GM12874 (cell line): ENCODE data around the gene C7.

Experiments
- TF ChIP-seq, protein P1 (sequence below): IDR thresholded peaks from 2 replicates; pipeline ENCODE4 v1.5.1; 2011; ENCODE audit warnings: low read depth, mild to moderate bottlenecking, control low read depth, low read length, moderate library complexity; ENCODE audit not compliant: insufficient read depth

The C7 gene

DNA sequence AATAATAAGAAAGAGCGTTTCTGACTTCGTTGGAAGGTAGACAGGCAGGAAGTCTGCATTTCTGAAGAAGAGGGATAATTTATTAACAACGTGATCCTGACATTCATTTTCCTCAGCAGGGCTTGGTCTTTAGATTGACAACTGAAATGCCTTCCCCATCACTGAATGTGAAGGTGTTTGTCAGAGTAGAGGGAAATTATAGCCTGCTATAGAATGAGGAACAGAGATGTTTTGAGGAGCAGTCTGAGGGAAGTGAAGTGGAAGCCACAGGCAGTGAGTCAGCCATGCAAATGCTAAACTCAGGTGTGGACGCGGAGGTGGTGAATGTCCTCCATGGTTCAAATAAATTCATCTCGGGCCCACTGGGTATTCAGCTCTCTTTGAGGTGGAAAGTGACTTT is 30.5 kb downstream of the C7 start:
- TF ChIP-seq, protein P1, sequence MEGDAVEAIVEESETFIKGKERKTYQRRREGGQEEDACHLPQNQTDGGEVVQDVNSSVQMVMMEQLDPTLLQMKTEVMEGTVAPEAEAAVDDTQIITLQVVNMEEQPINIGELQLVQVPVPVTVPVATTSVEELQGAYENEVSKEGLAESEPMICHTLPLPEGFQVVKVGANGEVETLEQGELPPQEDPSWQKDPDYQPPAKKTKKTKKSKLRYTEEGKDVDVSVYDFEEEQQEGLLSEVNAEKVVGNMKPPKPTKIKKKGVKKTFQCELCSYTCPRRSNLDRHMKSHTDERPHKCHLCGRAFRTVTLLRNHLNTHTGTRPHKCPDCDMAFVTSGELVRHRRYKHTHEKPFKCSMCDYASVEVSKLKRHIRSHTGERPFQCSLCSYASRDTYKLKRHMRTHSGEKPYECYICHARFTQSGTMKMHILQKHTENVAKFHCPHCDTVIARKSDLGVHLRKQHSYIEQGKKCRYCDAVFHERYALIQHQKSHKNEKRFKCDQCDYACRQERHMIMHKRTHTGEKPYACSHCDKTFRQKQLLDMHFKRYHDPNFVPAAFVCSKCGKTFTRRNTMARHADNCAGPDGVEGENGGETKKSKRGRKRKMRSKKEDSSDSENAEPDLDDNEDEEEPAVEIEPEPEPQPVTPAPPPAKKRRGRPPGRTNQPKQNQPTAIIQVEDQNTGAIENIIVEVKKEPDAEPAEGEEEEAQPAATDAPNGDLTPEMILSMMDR = no peak

DNA sequence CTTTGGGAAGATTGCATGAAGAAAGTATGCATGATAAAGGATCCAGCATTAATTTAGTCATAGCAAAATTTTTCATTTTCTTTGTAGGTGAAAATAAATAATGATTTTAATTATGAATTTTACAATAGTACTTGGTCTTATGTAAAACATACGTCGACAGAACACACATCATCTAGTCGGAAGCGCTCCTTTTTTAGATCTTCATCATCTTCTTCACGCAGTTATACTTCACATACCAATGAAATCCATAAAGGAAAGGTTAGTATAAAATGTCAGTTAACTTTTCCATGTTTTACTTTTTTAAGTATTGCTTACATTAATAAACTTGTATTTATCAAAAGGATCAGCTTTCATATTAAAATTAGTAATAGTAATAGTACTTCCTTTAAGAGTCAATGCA is 35.8 kb downstream of the C7 start:
- TF ChIP-seq, protein P1 = no peak

DNA sequence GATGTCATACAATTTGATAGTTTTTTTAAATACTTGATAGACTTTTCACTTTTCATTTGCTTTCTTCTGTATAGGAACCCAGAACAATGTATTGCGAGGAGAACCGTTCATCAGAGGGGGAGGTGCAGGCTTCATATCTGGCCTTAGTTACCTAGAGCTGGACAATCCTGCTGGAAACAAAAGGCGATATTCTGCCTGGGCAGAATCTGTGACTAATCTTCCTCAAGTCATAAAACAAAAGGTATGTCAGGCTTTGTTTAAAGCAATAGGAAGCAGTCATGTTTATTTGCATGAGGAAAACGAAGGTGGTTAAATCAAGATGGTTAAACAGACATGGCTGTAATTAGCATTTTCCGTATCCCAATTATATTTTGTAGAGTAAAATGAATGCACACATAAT is 46.0 kb downstream of the C7 start:
- TF ChIP-seq, protein P1 = no peak

DNA sequence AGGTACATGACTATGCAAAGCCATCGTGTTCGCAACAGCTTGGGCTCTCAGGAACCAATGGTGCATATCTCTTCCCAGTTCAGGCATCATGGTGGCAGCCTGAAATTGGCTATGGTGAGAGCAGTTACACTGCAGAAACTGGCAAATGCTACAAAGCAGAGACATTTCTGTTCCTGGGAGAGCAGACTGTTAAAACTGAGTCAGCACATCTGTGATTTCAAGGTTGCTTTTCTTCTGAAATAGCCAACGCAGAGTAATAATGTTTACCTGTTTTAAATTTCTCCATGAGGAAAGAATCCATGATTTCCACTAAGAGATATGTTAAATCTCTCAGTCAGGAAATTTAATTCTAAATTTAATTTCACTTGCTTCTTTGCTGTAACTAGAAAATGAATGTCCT is 47.8 kb downstream of the C7 start:
- TF ChIP-seq, protein P1 = no peak

DNA sequence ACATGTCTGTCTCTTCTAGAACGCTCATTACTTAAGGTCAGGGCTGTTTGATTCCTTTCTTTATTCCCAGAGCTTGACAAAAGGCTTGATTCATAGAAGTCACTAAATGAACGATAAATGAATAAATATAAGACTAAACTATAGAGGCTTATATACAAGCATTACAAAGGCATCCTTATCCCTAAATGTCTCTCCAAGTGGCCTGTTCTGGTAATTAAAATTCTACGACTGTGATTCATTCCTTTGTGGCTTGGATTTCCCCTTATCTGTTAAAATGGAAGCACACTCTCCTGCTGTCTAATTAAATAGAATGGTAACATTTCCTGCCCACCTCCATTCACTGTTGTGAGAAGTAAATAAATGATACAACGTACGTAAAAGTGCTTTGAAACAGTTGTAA is 49.5 kb downstream of the C7 start:
- TF ChIP-seq, protein P1 = no peak

DNA sequence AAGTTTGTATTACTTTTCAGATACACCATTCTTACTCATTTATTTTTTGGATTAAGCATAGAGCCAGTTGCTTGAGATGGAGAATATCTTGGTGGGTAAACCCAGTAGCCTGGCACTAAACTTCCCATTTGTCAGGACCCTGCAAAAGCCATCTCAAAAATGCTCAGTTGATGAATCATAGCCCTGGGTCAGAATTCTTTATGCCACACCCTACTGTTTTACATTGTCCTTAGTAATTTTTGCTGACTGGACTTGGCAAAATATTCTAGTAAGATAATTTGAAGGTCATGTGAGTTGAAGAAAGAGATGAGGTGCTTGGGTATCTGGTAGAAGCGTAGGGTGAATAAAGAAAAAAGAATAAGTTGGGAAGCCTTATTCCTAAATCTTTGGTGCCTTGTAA is 50.7 kb downstream of the C7 start:
- TF ChIP-seq, protein P1 = no peak

DNA sequence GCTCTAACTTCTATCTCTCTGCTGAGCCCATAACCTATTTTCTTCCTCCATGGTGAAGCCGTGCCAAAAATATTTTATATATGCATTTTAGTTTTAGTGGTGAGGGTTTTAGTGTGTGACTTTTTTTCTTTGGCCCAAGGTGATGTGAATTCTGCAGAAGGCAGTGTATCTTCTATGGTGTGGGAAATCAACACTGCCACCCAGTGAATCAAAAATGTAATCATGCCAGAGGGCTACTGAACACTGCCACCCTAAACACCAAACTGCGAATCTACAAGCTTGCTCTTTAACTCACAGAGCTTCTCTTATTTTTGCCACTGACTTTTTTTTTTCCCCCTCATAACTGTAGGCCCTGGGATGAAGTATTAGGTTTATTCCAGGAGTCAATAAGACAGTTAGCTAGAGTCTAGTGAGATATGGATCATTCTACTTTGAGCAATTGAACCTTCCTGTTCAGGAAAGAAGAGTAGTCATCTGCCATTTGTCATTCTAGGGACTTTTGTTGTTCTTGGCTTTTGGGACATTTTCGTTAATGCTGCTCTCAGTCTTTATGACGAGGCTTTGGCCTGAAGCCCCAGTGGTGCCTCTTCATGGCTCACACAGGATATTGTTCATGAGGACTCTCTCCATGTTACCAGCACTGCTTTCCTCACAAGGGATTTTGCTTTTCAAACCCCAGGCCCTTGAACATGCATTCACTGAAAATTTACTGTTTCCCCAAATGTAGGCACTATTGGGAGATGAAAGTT is 53.1 kb downstream of the C7 start:
- TF ChIP-seq, protein P1 = no peak
